ENCODE results near the gene GALC. TPM values are rescaled to one million over a fixed set of nuclear protein-coding genes. Genes with fewer than 3 reads are reported as not detected.

The GALC gene
- total and polyA plus RNA-seq, 9 of the 15 experiments (the other 6 are each of a cell fraction or from before 2014, with no cell fraction given): 1.6 to 15.0 (median 7.3) TPM

- Histone ChIP-seq H4K20me1 (replicated peaks; ENCODE audit: control insufficient read depth, insufficient read depth, low read length) (no peaks in the 10 kb centered on the region), H3K9ac (ENCODE audit: insufficient read depth in 1 of 2, low read depth in 2 of 2, low read length in 2 of 2) (no peak overlapping the region), H3K79me2 (ENCODE audit: control insufficient read depth, insufficient read depth, low read length) (no peaks in the 10 kb centered on the region), H3K4me2 (ENCODE audit: insufficient read depth, low read length) (no peak overlapping the region), H3K9me3 (replicated peaks; ENCODE audit: control insufficient read depth, insufficient read depth, low read depth, low read length) (no peaks in the 10 kb centered on the region), H3K27ac (ENCODE audit: extremely low read depth, low read depth, low read length) (no peak overlapping the region), H3K36me3 (ENCODE audit: control insufficient read depth, insufficient read depth, low read length) (no peaks in the 10 kb centered on the region), H3K4me3 (no peak overlapping the region), H3K4me1 (replicated peaks in 1 of 2; ENCODE audit: control insufficient read depth in 2 of 2, insufficient read depth in 2 of 2, low read length in 2 of 2) (no peaks in the 10 kb centered on the region), H2AFZ (ENCODE audit: low read depth, low read length) (no peak overlapping the region), H3K27me3 (ENCODE audit: control insufficient read depth in 2 of 2, insufficient read depth in 2 of 2, low read length in 2 of 2) (no peaks in the 10 kb centered on the region), H3K9me1 (ENCODE audit: control insufficient read depth, insufficient read depth, low read length) (no peaks in the 10 kb centered on the region)
- TF ChIP-seq ELK3 (CRISPR knock-in tag; IDR thresholded peaks at IDR 0.05) (no peak), RAD51 (IDR thresholded peaks at IDR 0.05; ENCODE audit: borderline replicate concordance, low read depth) (no peak), ZNF609 (CRISPR knock-in tag; IDR thresholded peaks at IDR 0.05; ENCODE audit: borderline replicate concordance) (no peak), MXI1 (IDR thresholded peaks at IDR 0.05; ENCODE audit: low read depth, low read length) (no peak), ZNF707 (CRISPR knock-in tag; conservative IDR thresholded peaks at IDR 0.05) (no peak), HNRNPH1 (optimal IDR thresholded peaks at IDR 0.05; ENCODE audit: low read depth, low read length) (no peak), MNT (conservative IDR thresholded peaks at IDR 0.05) (no peak), ASH1L (IDR thresholded peaks at IDR 0.05; ENCODE audit: borderline replicate concordance, low read depth, partially characterized antibody) (no peak), ESRRA (IDR thresholded peaks at IDR 0.05; ENCODE audit: borderline replicate concordance, low read depth) (no peak), SMARCA4 (IDR thresholded peaks at IDR 0.05) (no peak), JUNB (CRISPR knock-in tag; conservative IDR thresholded peaks at IDR 0.05) (no peak), L3MBTL2 (IDR thresholded peaks at IDR 0.05) (no peak)
- no peak for FAIRE-seq
- ChIA-PET POLR2A (interaction anchor here (0.6 kb wide), 1 partner anchor 288 kb away, joined by 3 read pairs; no protein-coding TSS in a partner anchor), CTCF (ENCODE audit: low intra/inter-chr PET ratio) (no interaction called here)
- ATAC-seq: no peak
- no peak for DNase-seq (ENCODE audit: extremely low read depth in 1 of 4, low spot score in 3 of 4)
- no TSS peak for BruUV-seq (replicated peaks)
- in situ Hi-C loops (cut with MboI) (no loop called here), intact Hi-C loops (cut with micrococcal nuclease) (loop anchor here (5.0 kb wide), 1 partner anchor 92 kb away; no protein-coding TSS in a partner anchor)
Measured at GRCh38 chr14:87899228-87899627, 93.8 kb downstream of the GALC start.
